Islet precursor cell (in vitro differentiated cells): Measurements from ENCODE around the gene PUM2.

Experiments used
- DNase-seq: peaks from one replicate; pipeline ENCODE4 v3.0.0-alpha.2; 2018

Gene PUM2

GRCh38 chr2:20198796-20199632 lies 151.6 kb downstream of the PUM2 start:
- no peak for DNase-seq
